GM10847 (cell line): ENCODE measurements around the gene IL21R.

ENCODE experiments used
- POLR2A ChIP-seq: IDR thresholded peaks from 2 replicates; pipeline ENCODE4 v1.6.1; 2011; ENCODE audit not compliant: insufficient read length; ENCODE audit errors: extremely low read depth

IL21R gene

GRCh38 chr16:27401768-27402568 is at the start of gene IL21R:
Gene IL21R (plus strand): TSS chr16:27402174. CDS start chr16:27430072, 27,898 bp downstream.
- peak; percentile 93 for TF ChIP-seq POLR2A

- no peak for TF ChIP-seq POLR2A
Measured at GRCh38 chr16:27353853-27354252, 48.1 kb upstream of the IL21R start.

DNA sequence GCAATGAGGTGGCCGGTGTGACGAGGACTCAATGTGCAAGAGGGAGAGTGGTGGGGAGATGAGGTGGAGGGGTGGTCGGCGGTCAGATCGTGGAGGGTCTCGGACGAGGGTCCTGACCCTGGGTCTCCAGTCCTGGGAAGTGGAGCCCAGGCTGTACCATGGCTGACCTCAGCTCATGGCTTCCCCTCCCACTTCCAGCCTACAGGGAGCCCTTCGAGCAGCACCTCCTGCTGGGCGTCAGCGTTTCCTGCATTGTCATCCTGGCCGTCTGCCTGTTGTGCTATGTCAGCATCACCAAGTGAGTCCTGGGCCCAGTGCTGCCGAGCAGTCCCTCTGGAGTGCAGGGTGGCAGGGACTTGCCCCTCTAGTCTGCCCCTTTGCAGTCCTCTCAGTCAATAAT is 46.4 kb upstream of the IL21R start:
- TF ChIP-seq POLR2A, result no peak

GRCh38 chr16:27356794-27357193 is 45.2 kb upstream of the IL21R start:
- TF ChIP-seq POLR2A, result no peak

DNA sequence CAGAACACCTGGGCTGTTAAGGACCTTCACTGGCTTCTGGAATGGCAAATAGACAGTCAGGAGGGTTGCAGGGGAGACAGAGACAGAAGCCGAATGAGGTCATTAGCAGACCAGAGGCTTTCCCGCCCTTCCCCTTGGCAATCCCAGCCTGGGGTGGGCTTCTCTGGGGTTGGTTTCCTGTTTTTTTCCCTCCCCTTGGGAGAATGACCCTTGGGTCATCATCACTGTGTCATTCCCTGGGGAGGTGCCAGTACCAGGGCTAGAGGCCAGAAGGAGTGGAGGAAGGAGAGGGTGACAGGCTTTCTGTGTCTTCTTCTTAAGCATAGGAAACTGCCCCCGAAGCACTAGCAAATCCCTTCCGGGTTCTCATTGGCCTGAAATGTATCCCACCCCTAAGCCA is 42.9 kb upstream of the IL21R start:
- TF ChIP-seq POLR2A, result no peak

GRCh38 chr16:27359615-27360014 is 42.4 kb upstream of the IL21R start:
- TF ChIP-seq POLR2A, result no peak

GRCh38 chr16:27361987-27362386 is 40.0 kb upstream of the IL21R start:
- no peak for TF ChIP-seq POLR2A

GRCh38 chr16:27362570-27363245 is 39.3 kb upstream of the IL21R start:
- TF ChIP-seq POLR2A, result no peak

GRCh38 chr16:27363246-27363632 is 38.7 kb upstream of the IL21R start:
- TF ChIP-seq POLR2A, result no peak

DNA sequence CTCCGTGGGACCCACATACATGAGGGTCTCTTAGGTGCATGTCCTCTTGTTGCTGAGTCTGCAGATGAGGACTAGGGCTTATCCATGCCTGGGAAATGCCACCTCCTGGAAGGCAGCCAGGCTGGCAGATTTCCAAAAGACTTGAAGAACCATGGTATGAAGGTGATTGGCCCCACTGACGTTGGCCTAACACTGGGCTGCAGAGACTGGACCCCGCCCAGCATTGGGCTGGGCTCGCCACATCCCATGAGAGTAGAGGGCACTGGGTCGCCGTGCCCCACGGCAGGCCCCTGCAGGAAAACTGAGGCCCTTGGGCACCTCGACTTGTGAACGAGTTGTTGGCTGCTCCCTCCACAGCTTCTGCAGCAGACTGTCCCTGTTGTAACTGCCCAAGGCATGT is 38.2 kb upstream of the IL21R start:
- no peak for TF ChIP-seq POLR2A

DNA sequence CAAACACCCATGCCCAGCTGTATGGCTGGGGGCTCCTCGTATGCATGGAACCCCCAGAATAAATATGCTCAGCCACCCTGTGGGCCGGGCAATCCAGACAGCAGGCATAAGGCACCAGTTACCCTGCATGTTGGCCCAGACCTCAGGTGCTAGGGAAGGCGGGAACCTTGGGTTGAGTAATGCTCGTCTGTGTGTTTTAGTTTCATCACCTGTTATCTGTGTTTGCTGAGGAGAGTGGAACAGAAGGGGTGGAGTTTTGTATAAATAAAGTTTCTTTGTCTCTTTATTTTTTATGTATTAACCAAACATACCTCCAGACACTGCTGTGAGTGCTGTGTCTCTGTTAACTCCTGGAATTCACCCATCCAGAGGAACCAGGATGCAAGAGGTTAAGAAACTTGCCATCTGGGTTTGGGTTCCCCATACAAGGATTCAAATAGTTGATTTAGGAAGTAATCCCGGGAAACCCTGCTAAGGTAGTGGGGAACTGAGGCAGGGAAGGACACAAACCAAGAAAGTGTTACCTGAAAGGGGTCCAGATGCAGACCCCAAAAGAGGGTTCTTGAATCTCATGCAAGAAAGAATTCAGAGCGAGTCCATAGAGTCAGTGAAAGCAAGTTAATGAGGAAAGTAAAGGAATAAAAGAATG is 37.4 kb upstream of the IL21R start:
- no peak for TF ChIP-seq POLR2A

DNA sequence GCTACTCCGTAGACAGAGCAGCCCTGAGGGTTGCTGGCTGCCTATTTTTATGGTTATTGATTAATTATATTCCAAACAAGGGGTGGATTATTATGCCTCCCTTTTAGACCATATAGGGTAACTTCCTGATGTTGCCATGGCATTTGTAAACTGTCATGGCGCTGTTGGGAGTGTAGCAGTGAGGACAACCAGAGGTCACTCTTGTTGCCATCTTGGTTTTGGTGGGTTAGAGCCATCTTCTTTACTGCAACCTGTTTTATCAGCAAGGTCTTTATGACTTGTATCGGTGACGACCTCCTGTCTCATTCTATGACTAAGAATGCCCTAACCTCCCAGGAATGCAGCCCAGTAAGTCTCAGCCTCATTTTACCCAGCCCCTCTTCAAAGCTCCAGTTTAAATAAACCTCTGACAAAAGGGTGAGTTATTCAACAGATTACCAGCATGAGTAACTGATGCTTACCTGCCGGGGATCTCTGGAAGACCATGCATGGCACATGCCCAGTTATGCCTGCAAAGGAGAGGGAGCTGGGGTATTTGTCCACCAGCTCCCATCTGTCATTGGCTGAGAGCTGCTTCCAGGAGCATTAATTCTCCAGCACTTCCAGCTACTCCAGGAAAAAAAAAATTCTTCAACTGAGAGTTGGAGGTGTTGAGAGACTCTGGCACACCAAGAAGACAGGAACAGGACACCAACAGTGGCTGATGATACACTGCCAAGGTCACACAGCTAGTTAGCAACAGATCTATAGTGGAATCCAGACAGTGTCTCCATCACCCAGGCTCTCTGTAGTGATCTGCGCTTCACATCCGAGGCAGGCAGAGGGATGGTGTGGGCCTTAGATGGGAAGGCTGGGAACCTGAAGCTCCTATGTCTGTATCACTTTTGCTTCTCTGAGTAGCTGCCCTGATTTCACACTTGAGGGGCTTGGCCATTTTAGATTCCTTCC is 36.6 kb upstream of the IL21R start:
- no peak for TF ChIP-seq POLR2A

DNA sequence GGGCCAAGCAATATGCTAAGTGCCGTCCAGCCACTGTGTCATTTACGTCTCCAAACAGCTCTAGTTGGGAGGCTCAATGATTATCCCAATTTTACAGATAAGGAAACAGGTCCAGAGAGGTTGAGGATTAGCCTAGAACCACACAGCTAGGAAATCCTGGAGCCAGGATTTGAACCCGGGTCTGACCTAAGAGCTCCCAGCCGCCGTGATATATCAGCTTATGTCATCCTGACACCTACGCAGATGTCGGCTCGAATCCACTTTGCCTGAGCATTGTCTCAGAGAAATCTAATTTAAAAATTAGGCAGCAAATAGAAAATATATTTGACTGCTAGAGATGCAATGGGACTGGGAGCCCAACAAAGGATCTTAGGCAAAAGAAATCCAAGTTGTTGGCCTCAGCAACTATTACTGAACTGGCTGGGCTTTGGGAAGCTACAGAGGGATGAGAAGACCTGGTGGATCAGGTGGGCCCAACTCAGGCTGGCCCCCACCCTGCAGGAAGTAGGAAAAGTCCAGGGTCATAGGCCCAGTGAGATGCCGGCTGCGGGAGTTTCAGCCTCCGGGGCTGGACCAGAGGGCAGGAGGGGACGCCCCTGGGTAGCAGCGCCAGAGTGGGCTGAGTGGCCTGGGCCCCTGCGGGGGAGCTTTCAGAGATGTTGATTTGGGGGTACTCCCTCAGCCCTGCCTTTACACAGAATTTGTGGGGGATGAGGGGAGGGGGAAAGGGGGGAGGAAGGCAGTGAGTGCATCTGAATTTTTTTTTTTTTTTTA is 35.1 kb upstream of the IL21R start:
- TF ChIP-seq POLR2A, result no peak
